ENCODE results near the gene NRXN3.

NRXN3 gene

DNA sequence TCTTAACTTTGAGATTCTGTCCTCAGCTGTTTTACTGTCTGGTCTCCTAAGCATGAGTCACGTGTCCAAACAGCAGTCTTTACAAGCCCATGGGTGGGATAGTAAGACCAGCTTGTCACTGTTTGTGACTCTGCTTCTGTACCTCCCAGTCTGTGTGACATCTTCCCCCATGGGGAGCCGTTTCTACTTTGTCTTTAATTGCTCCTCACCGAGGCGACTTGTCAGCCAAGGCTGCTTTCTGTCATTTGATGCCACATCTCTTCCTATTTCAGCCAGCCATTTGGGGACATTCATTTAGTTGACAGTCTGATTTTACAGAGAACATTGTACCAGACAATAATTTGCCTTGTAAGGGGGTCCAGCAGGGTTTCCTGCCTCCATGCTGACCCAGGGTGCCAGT is 534.8 kb downstream of the NRXN3 start:
- DNase-seq (ENCODE audit: low spot score) (no peak), FAIRE-seq (no peak)

DNA sequence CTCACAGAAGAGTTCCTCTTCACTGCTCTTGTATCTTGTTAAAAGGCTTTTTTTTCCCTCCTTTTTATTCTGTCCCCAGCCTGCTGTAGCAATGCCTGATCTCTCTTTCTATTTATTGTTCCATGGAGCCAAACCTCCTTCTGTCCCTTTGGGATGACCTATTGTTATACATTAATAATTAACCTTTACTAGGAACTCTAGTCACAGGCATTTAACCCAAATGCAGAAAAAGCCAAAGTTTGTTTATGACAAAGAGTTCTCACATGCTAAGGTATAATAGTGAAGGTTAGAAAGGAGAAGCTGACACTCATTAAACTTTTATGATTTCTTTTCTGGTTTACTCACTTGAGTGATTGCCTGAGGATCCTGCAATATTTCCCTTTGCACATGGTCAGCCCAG is 535.8 kb downstream of the NRXN3 start:
- DNase-seq (ENCODE audit: low spot score) (no peak), FAIRE-seq (no peak)

DNA sequence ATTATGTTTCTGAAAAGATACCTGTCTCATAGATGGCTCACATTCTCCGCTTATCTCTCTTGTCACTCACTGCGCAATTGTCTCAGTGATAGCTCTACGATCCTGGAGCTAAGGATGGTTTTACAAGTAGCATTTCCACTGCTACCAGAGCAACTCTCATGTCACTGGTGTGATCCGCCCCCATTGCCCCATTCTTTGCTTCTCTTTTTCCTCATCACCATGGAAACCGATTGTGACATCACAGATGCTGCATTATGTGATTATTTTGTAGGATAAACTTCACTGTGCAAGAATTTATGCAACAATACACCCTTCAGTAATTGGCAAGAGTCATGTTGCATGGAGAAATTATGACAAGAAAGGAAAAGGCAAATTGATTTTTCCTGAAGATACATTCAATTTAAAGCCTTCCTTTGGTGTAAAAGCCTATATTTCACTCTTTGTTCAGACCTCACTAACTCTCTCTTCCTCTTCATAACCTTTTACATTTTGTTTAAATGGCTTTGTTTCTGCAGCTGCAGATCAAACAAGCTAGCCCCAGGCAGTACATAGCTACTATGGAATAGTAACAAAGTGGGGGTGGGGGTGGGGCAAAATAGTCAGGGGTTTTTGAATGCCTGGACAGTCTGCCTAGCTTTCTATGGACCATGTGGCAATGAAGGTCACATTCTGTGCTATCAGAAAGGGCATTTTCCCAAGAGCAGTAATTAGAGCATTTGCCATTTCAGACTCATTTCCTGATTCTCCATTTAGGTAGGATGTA is 539.8 kb downstream of the NRXN3 start:
- DNase-seq (ENCODE audit: low spot score) (no peak), FAIRE-seq (no peak)

DNA sequence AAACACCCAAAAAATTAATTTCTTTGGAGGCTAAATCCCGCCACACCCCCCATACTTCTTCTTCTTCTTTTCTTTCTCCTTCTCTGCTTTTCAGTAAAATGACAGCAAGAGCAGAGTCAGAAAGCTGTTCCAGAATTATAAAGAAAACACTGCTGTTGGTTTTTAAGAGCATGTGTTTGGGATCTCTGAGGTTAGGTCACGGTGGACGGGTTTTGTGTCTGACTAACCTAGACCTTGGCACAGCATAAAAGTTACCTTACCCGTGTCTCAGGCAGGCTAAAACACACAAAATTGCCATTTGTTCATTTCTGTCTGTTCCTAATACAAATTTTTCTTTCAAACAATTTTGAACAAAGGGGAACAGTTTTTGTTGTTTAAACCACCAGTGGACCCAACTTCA is 540.8 kb downstream of the NRXN3 start:
- FAIRE-seq (no peak), DNase-seq (ENCODE audit: low spot score) (no peak)

DNA sequence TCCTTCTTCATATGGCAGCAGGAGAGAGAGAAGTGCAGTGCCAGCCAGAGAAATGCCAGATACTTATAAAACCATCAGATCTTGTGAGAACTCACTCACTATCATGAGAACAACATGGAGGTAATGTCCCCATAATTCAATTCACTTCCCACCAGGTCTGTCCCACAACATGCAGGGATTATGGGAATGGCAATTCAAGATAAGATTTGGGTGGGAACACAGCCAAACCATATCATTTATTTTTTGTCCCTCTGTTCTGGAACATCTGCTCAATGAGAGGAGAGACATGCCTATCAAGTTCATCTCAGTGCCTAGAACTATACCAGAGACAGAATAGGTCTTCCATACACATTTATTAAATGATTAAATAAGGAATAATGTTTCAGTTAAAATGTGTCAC is 543.5 kb downstream of the NRXN3 start:
- no peak for FAIRE-seq
- no peak for DNase-seq (ENCODE audit: low spot score)

DNA sequence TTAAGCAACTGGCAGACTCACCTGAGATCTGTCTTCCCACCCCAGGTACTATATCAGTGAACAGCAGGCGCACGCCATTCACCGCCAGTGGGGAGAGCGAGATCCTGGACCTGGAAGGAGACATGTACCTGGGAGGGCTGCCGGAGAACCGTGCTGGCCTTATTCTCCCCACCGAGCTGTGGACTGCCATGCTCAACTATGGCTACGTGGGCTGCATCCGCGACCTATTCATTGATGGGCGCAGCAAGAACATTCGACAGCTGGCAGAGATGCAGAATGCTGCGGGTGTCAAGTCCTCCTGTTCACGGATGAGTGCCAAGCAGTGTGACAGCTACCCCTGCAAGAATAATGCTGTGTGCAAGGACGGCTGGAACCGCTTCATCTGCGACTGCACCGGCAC is 544.5 kb downstream of the NRXN3 start:
- DNase-seq (ENCODE audit: low spot score) (no peak), FAIRE-seq (no peak)

DNA sequence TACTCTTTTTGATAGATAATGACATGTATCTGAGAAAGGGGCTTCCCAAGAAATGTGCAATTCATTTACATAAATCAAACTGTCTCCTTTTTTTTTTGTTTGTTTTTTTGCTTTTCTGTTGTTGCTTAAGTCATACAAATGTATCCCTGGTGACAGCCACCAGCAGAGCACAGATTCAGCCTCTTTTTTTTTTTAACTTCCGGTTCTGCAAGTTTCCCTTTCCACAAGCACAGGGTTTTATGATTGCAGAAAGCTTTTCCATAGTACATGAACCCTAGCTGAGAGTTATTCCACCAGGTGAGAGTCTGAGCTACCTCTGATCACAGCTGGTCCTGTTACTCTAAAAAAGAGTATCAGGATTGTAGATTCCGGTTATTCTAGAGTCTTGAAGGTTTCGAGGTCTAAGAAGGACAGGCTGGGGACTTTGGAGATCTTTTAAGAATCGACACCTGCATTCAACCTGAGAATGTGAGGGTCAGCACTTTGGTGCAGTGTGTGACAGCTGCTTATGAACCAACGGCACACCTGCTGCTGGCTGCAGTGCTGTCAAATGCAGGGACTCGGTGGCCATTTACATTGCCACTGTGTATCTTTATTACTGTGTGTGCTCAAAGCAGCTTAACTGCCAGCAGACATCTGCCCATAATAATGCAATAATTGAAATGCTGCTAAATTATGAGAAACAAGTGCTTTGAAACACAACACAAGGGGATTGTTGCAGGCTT is 551.7 kb downstream of the NRXN3 start:
- no peak for DNase-seq (ENCODE audit: low spot score)
- FAIRE-seq: no peak

DNA sequence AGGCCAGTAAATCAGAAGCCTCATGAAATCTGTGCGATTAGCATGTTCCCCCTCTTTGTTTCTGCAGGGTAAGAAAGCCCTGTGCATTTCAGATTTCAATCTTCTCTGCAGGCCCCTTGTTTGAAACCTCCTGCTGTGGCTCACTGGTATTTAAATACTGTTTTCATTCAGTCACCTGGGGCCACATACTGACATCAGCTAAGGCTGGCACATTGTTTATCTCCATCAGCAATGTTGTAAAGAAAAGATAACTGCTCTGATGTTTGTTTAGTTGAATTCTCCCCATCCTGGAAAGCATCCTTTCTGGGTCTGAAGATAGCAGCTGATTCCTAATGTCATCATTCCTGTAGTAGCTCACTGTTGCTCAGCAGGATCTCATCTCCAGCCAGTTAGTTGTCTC is 554.9 kb downstream of the NRXN3 start:
- FAIRE-seq (no peak), DNase-seq (ENCODE audit: low spot score) (no peak)

DNA sequence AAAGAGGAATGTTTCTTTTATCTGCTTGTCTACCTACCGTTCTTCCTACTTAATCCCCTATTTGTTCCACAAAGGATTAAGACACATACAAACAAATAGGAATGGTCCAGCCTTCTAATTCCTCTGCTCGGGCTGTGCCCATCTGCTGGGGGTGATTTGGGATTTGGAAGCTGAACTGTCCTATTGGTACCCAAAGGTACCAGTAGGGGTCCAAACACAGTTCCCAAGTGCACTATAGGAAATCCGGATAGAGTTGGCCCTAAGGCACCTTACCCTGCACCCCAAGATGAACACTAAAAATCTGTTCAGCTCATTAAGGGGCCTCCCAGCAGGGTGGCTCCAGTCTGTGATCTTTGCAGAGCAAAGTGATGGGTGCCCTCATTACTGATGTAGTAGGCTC is 566.9 kb downstream of the NRXN3 start:
- DNase-seq (ENCODE audit: low spot score): no peak
- FAIRE-seq: no peak

DNA sequence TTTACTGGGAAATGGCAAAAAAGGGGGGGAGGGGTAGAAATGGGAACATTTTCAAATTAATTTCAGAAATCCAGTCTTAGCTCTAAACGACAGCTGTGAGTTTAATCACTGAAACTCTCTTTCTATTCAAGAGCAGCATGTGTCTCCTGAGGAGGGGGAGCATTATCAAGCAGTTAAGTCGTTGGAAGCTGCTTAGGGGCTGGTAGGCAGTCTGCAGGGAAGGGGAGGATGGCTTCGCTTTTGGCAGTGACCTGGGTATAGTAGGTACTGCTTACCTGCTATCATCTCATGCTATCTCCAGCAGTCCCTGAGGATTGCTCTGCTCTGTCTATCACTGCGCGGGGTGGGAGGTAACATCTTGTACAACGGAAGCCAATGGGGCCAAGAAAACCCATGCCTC is 567.4 kb downstream of the NRXN3 start:
- no peak for DNase-seq (ENCODE audit: low spot score)
- FAIRE-seq: no peak

DNA sequence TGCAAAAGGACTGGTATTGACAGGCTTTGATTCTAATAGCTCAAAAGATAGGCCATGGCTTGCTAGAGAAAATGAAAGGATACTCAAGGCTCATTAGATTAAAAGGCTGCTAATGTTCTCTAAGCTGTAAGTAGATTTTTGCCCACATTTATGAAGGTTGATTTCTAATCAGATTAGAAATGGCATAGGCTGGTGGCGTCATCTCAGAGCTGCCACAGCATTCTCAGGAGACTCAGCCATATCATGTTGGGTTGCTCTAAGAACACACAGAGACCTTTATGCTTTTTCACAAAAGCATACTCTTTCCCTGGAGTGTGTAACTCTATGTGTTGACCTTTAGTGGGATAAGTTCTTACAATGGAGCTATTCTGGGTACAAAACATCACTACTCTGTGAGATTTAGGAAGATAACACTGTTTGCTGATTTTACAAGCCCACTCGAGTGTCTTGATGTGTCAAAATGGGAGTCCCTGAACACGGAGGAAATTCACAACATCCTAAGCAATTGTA is 576.0 kb downstream of the NRXN3 start:
- FAIRE-seq (no peak), DNase-seq (ENCODE audit: low spot score) (no peak)

DNA sequence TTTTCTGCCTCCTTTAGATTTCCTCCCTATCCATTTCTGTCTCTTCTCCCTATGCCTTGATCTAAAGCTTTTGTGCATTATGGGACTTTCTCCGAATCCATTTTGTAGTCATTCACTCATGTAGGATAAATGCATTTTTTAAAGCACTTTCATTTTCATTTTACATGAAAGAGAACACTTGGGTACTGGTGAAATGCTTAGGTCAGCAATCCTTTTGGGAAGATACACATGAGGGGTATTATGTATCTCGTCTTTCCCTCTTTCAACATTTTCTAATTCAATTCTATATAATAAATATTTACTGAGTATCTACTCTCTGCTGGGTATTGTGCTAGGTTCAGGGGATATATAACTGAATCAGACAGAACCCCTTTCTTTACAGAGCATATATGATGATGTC is 577.6 kb downstream of the NRXN3 start:
- no peak for FAIRE-seq
- DNase-seq (ENCODE audit: low spot score): no peak

DNA sequence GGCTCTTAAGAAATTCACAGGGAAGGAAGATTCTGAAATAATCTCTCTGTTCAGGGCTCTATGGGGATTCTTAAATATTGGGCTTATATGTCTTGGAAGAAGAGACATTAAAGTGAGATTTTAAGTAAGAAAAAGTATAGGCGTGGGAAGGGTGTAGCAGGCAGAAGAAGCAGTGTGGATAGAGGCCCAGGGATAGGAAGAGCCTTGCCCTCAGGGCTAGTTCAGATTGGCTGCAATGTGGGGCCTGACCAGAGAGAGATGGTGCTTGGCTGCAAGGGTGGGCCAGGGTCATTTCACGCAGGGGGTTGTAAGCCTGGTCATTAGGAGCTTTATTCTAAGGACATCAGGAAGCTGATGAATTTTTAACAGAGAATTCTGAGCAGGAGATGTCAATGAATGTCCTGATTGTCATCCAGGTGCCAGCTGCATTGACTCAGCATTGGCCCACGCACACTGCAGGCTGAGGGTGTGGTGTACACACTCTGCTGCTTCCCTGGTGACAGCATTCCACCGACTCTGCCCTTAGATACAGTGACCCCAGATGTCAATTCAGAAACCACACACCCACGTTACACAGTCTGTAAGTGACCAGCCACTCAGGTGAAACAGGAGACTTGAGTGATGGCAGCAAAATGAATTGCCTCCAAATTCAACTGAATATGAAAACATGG is 582.5 kb downstream of the NRXN3 start:
- no peak for FAIRE-seq
- DNase-seq (ENCODE audit: low spot score): peak; percentile 39

DNA sequence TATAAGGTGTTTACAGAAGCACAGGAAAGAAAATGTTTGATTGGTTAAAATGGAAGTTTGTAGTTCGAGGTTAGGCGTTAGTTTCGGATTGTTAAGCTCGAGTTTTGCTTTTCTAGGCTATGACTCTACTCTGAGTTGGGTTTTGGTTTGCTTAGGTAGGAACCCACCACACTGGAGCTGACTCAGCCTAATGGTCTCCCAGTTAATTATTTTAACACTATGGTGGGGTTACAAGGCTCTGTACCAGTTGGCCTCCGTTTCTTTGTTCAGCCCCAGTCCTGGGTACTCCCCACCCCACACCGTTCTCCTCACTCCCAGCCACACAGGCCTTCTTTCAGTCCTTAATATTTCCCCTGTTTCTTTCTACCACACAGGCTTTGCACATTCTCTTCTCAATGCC is 583.9 kb downstream of the NRXN3 start:
- no peak for FAIRE-seq
- no peak for DNase-seq (ENCODE audit: low spot score)

DNA sequence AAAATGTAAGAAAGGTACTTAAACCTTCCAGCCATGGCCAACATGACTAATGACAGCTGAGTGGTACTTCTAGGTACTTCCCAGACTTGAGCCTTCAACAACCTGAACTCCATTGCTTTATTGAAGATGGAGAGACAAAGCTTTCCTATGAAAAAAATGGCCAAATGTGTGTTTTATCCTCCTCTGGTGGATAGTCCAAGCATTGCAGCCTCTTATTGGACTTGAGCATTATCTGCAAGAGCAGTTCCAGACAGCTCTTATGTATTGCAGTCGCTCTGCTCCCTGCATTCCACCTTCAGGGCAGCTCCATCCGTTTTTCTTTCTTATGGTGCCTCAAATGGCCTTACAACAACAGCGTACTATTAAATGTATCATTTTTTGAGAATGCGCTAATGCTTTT is 588.2 kb downstream of the NRXN3 start:
- no peak for FAIRE-seq

DNA sequence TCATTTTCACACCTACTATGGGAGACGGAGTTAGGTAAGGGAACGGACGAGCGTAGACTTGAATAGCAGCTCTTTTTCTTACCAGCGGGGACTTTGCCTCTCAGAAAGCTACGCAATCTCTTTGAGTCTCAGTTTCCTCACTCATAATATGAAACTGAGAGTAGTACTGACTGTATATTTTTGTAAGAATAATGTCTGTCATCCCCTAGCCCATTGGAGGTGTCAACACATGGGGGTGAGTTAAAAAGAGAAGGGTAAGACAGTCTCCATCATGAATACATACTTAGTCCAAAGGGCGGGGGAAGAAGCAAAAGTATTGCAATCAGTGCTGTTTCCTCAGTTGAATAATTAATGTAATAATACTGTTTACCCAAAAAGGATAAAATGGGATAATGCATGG is 592.2 kb downstream of the NRXN3 start:
- FAIRE-seq (no peak), DNase-seq (ENCODE audit: low spot score) (no peak)

More for the DNA sequence above, 588.2 kb downstream of the NRXN3 start:
- DNase-seq (ENCODE audit: low spot score): peak; percentile 5

DNA sequence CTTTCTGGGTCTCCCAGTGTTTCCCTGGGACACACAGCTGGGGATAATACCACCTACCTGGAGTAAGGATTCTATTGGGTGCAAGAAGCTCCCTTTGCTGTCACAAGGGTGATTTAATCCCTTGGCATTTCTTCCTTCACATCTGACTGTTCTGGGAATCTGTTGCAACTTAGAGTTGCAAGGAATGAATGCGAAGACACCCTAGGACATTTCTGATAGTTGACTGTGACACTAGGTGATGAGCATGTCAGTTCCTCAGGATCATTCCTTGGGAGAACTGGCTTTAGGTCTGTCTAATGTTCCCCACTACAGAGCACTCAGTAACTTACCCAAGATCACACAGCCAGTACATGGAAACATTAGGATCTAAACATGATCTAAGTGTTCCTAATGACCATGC is 593.6 kb downstream of the NRXN3 start:
- DNase-seq (ENCODE audit: low spot score) (no peak), FAIRE-seq (no peak)

DNA sequence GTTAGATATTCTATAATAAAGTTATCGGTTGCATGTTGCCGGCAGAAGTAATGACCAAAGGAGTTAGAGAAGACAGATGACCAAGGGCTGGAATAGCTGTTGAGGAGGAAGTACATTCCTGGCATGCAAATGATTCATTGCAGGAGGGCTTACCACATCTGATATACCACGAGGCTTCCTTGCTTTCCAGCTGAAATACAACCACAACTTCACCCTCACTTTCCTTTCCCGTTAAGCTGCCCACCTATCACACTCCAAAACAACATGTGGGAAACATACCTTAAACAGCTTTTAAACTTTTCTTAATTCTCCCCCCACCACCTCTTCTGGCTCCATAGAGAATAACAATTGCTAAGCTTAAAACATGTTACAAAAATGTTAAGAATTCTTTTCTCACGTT is 594.1 kb downstream of the NRXN3 start:
- FAIRE-seq (peak; percentile 42), DNase-seq (ENCODE audit: low spot score) (peak; percentile 60)

DNA sequence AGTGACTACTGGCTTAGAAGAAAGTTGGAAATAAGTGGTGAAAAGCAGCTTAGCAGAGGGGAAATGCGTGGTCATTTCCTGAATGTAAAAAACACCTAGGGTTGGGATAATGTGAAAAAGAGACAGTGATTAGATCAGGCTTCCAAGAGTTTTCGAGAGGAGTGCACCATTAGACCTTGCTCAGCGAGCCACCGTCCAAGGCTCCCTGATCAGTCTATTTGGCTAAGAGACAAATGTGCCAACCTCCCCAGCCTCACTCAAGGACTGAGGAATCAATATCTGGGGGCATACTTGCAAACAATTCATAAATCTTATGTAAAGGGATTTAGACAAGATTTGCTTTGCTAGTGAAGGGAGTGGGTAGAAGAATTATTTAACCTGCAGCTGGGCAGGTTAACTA is 594.5 kb downstream of the NRXN3 start:
- DNase-seq (ENCODE audit: low spot score) (no peak), FAIRE-seq (no peak)

DNA sequence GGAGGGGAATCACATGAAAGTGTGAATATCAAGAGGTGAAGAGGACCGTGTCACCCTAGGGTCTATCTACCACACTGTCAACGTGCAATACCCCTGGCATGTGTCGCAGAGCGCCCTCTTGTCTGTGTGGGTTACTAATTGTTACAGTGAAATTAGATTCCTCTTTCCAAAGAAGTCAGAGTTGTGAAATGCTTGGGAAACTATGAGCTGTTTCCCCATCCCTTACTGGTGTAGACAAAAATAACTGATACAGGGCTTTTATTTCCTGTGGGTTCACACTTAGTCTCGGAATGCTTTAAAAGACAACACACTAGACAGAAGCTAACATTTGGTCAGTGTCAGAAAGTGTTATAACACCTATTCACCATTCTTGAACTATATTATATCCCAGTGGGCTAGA is 597.3 kb downstream of the NRXN3 start:
- DNase-seq (ENCODE audit: low spot score) (no peak), FAIRE-seq (no peak)

DNA sequence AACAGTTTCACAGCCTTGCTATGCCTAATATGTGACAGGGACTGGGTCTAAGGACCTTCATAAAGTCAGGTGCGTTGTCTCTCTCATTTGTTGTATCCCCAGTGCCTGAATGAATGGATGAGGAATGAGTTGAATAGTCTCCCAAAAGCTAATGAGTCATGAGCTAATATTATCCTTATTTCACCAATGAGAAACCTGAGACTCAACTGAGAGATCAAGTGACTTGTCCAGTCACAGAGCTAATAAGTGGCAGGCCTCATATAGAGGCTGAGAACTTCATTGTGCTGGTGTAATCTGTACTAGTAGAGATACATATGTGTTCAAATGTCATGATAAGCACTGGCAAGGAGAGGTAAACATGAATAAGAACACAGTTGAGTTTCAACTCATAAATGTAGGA is 612.4 kb downstream of the NRXN3 start:
- FAIRE-seq (no peak), DNase-seq (ENCODE audit: low spot score) (no peak)

DNA sequence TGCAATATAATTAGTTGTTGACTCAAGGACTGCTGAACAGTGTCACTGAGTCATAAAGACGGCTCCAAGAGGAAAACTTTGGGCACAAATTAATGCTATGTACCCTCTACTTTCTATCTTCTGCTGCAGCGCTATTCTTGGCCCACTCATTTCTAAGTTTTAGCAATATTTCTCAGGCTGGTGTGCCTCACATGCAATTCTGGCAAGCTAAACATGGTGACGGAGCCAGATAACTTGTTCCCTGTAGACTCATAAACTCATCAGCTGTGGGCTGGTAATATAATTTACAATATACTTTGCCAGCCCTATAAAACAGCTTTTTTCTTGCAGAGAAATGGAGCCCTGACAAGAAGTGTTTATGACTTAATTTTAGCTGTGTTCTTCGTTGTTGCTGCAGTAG is 615.1 kb downstream of the NRXN3 start:
- DNase-seq (ENCODE audit: low spot score): no peak
- no peak for FAIRE-seq

Measured in RCC 7860 (cell line).